ENCODE data around the gene ITGB4. TPM values are rescaled to one million over a fixed set of nuclear protein-coding genes. Genes with fewer than 3 reads are reported as not detected.
A peak's percentile ranks its signal among the peaks of the same experiment; 100 is the strongest.

Gene ITGB4
- total RNA-seq, 1 donor from 2014 or later, result 0.54 TPM

DNA sequence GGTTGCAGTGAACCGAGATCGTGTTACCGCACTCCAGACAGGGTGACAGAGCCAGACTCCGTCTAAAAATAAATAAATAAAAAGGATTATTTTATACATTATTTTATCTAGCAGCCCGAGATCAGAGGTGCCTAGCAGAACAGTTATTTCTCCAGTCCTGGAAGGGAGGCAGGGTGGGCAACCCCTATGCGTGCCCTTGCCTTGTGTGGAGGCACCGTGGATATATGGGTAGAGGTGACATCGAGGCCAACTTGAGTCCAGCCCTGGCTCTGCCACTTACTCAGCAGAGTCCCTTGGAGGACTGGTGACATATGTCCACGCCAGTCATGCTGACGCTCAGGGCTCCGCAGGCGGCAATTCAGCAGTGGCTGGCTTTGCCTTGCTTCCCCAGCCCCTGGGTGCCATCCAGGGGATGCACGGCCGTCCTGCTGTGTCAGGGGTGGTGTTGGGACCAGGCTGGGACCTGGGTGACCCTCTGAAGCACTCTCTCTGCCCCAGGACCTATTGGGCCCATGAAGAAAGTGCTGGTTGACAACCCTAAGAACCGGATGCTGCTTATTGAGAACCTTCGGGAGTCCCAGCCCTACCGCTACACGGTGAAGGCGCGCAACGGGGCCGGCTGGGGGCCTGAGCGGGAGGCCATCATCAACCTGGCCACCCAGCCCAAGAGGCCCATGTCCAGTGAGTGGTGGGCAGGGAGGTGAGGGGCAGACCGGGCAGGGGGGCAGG is 30.6 kb downstream of the ITGB4 start:
- TF ChIP-seq CTCF (IDR thresholded peaks at IDR 0.05; ENCODE audit: unreplicated experiment), result no peak
- H3K4me1 Mint-ChIP-seq (ENCODE audit: unreplicated experiment), result peaks cover 9% of the 10 kb centered on the region
- no peak overlapping the region for H3K27ac Mint-ChIP-seq (ENCODE audit: unreplicated experiment)
- H3K27me3 Mint-ChIP-seq (ENCODE audit: unreplicated experiment), result peaks cover 3% of the 10 kb centered on the region
- H3K4me3 Mint-ChIP-seq (ENCODE audit: unreplicated experiment), result no peak overlapping the region
- no peak for DNase-seq (ENCODE audit: low spot score)
- no peaks in the 10 kb centered on the region for H3K9me3 Mint-ChIP-seq (ENCODE audit: unreplicated experiment)
- H3K36me3 Mint-ChIP-seq (ENCODE audit: low read depth, unreplicated experiment), result peaks cover 3% of the 10 kb centered on the region

GRCh38 chr17:75752405-75752709 is 31.1 kb downstream of the ITGB4 start:
- H3K9me3 Mint-ChIP-seq (ENCODE audit: unreplicated experiment), result no peaks in the 10 kb centered on the region
- H3K27me3 Mint-ChIP-seq (ENCODE audit: unreplicated experiment), result peaks cover 3% of the 10 kb centered on the region
- TF ChIP-seq CTCF (IDR thresholded peaks at IDR 0.05; ENCODE audit: unreplicated experiment), result no peak
- no peak overlapping the region for H3K27ac Mint-ChIP-seq (ENCODE audit: unreplicated experiment)
- H3K36me3 Mint-ChIP-seq (ENCODE audit: low read depth, unreplicated experiment), result peaks cover 3% of the 10 kb centered on the region
- peaks cover 9% of the 10 kb centered on the region for H3K4me1 Mint-ChIP-seq (ENCODE audit: unreplicated experiment)
- H3K4me3 Mint-ChIP-seq (ENCODE audit: unreplicated experiment), result no peak overlapping the region
- no peak for DNase-seq (ENCODE audit: low spot score)

GRCh38 chr17:75752802-75753513 is 31.7 kb downstream of the ITGB4 start:
- Mint-ChIP-seq H3K36me3 (ENCODE audit: low read depth, unreplicated experiment) (peaks cover 3% of the 10 kb centered on the region), H3K9me3 (ENCODE audit: unreplicated experiment) (no peaks in the 10 kb centered on the region), H3K27ac (ENCODE audit: unreplicated experiment) (no peak overlapping the region), H3K4me3 (ENCODE audit: unreplicated experiment) (no peak overlapping the region), H3K4me1 (ENCODE audit: unreplicated experiment) (peaks cover 9% of the 10 kb centered on the region), H3K27me3 (ENCODE audit: unreplicated experiment) (peaks cover 4% of the 10 kb centered on the region)
- no peak for TF ChIP-seq CTCF (IDR thresholded peaks at IDR 0.05; ENCODE audit: unreplicated experiment)
- DNase-seq (ENCODE audit: low spot score), result no peak

DNA sequence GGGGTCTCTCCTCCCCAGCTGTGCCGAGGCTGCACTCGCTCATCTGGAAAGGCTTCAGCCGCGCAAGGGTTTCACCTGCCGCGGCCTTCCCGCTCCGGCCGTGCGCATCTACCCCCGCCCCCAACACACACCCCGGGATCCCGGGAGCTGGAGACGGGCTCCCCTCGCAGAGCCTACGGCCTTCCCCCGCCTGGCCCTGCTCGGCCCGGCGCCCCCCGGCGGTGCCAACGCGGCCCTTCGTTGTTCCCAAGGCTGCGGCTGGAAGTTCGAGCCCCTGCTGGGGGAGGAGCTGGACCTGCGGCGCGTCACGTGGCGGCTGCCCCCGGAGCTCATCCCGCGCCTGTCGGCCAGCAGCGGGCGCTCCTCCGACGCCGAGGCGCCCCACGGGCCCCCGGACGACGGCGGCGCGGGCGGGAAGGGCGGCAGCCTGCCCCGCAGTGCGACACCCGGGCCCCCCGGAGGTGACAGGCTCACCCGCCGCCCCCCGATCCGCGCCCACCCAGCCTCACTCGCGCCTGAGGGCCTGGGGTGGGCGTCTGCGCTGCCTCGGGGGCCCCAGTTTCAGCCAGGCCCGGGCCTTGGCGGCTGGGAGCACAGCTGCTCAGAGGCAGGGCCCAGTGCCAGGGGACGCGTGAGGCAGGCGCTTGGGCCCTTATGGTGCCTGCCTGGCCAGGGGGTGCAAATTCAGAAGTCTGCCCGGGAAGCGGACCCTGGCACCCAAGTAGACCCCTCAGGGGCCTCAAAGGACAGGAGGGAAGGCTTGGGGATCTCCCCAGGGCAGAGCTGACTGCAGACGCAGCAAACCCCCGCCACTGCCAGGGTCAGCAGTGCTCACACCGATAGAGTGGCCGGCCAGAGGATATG is 32.5 kb downstream of the ITGB4 start:
- Mint-ChIP-seq H3K9me3 (ENCODE audit: unreplicated experiment) (no peaks in the 10 kb centered on the region), H3K4me1 (ENCODE audit: unreplicated experiment) (peaks cover 9% of the 10 kb centered on the region), H3K27ac (ENCODE audit: unreplicated experiment) (no peak overlapping the region), H3K27me3 (ENCODE audit: unreplicated experiment) (peaks cover 5% of the 10 kb centered on the region), H3K36me3 (ENCODE audit: low read depth, unreplicated experiment) (peaks cover 3% of the 10 kb centered on the region), H3K4me3 (ENCODE audit: unreplicated experiment) (no peak overlapping the region)
- TF ChIP-seq CTCF (IDR thresholded peaks at IDR 0.05; ENCODE audit: unreplicated experiment), result peak; percentile 61
- DNase-seq (ENCODE audit: low spot score), result peak; percentile 73

Measured in endothelial cell (in vitro differentiated cells).